PC-9 (cell line): Measurements from ENCODE around the gene C14orf132. TPM values are rescaled to one million over a fixed set of nuclear protein-coding genes. Genes with fewer than 3 reads are reported as not detected.

Experiments
- BruUV-seq: library from RNA; stranded (reverse); fragments of 400-500 nt; replicated peaks from 2 replicates; lab custom pipeline; 2021; lab: Mats Ljungman, UMichigan
- CTCF ChIA-PET: fragments of 300-600 bp; sonication (Branson Sonifier 250); formaldehyde crosslinking; loops from one replicate; lab custom pipeline; 2022; ENCODE audit warnings: antibody characterized with exemption; lab: Charles Lee
- POLR2A ChIA-PET: fragments of 300-600 bp; sonication (Branson Sonifier 250); formaldehyde crosslinking; loops from one replicate; lab custom pipeline; 2022; ENCODE audit warnings: antibody characterized with exemption; ENCODE audit not compliant: unreplicated experiment; lab: Charles Lee
- DNase-seq, 2 experiments: peaks; one replicate each; pipeline versions ENCODE4 v3.0.0 to v3.0.0-alpha.2; 2015 to 2022; ENCODE audit warnings: mixed read lengths in 1 of 2
- H2AFZ ChIP-seq: fragments of 200-600 bp; sonication (generic); 2 replicates; pipeline ENCODE4 v1.8.1; 2017; ENCODE audit warnings: antibody characterized with exemption
- H3F3A ChIP-seq: fragments of 200-600 bp; sonication (generic); 2 replicates; pipeline ENCODE4 v1.8.1; 2017; ENCODE audit warnings: antibody characterized with exemption, mild to moderate bottlenecking, low read depth; ENCODE audit not compliant: insufficient read depth
- H3K27ac ChIP-seq: fragments of 200-600 bp; sonication (generic); 2 replicates; pipeline ENCODE4 v1.6.1; 2016; ENCODE audit warnings: mixed run types
- H3K27me3 ChIP-seq: fragments of 200-600 bp; sonication (generic); 2 replicates; pipeline ENCODE4 v1.6.1; 2016; ENCODE audit warnings: low read depth, mixed run types; ENCODE audit not compliant: insufficient read depth
- H3K36me3 ChIP-seq: fragments of 200-600 bp; sonication (generic); 2 replicates; pipeline ENCODE4 v1.6.1; 2016; ENCODE audit warnings: low read depth, mixed run types
- H3K4me1 ChIP-seq: fragments of 200-600 bp; sonication (generic); replicated peaks from 2 replicates; pipeline ENCODE4 v1.6.1; 2016; ENCODE audit warnings: mixed run types; ENCODE audit not compliant: insufficient read depth
- H3K4me2 ChIP-seq: fragments of 200-600 bp; sonication (generic); 2 replicates; pipeline ENCODE4 v1.6.1; 2017; ENCODE audit warnings: mixed run types
- H3K4me3 ChIP-seq: fragments of 200-600 bp; sonication (generic); 2 replicates; pipeline ENCODE4 v1.6.1; 2016; ENCODE audit warnings: mixed run types
- H3K79me2 ChIP-seq: fragments of 200-600 bp; sonication (generic); 2 replicates; pipeline ENCODE4 v1.6.1; 2017; ENCODE audit warnings: low read depth, mixed run types
- H3K9me2 ChIP-seq: fragments of 200-600 bp; sonication (generic); 2 replicates; pipeline ENCODE4 v1.8.1; 2017; ENCODE audit warnings: mild to moderate bottlenecking; ENCODE audit not compliant: insufficient read depth
- H3K9me3 ChIP-seq: fragments of 200-600 bp; sonication (generic); 2 replicates; pipeline ENCODE4 v1.8.1; 2016; ENCODE audit warnings: low read depth; ENCODE audit not compliant: insufficient read depth
- H4K20me1 ChIP-seq: fragments of 200-600 bp; sonication (generic); 2 replicates; pipeline ENCODE4 v1.8.1; 2017; ENCODE audit not compliant: insufficient read depth
- CTCF ChIP-seq: fragments of 200-600 bp; sonication (generic); conservative IDR thresholded peaks from 2 replicates; pipeline ENCODE4 v1.6.1; 2017; ENCODE audit warnings: mixed run types, antibody characterized with exemption, mild to moderate bottlenecking, moderate library complexity
- EZH2 ChIP-seq: fragments of 200-600 bp; sonication (generic); IDR thresholded peaks from 2 replicates; pipeline ENCODE4 v1.8.0; 2017; ENCODE audit warnings: antibody characterized with exemption, low read depth
- intact Hi-C: fragments of 100-400 bp; cut with micrococcal nuclease; formaldehyde crosslinking; loops from one replicate; pipeline ENCODE4 v1.10.0; 2022; ENCODE audit not compliant: unreplicated experiment
- total RNA-seq: library from RNA; stranded (reverse); gene quantifications from 2 replicates; pipeline ENCODE4 v1.2.3, GENCODE V29; 2021

The C14orf132 gene
- total RNA-seq, 1 experiment from 2014 or later = not detected

GRCh38 chr14:96054661-96055060 lies 15.5 kb downstream of the C14orf132 start:
- no peaks in the 10 kb centered on the region for H3K9me2 ChIP-seq
- no peak overlapping the region for H3K4me2 ChIP-seq
- no peaks in the 10 kb centered on the region for H3K79me2 ChIP-seq
- no peak overlapping the region for H3K4me3 ChIP-seq
- H2AFZ ChIP-seq = no peak overlapping the region
- POLR2A ChIA-PET = no interaction called here
- 0 out of 2 replicates have a peak, but pooled peaks cover 3% of the 10 kb centered on the region for H3K4me1 ChIP-seq
- no peak for DNase-seq
- TF ChIP-seq CTCF (no peak), EZH2 (no peak)
- no peaks in the 10 kb centered on the region for H4K20me1 ChIP-seq
- H3F3A ChIP-seq = no peaks in the 10 kb centered on the region
- no peak overlapping the region for H3K27ac ChIP-seq
- no peaks in the 10 kb centered on the region for H3K9me3 ChIP-seq
- no peaks in the 10 kb centered on the region for H3K36me3 ChIP-seq
- intact Hi-C loops = loop anchor here (5.0 kb wide), 1 partner anchor 223 kb away; no protein-coding TSS in a partner anchor
- peaks cover 24% of the 10 kb centered on the region for H3K27me3 ChIP-seq
- BruUV-seq = no TSS peak
- CTCF ChIA-PET = no interaction called here

DNA sequence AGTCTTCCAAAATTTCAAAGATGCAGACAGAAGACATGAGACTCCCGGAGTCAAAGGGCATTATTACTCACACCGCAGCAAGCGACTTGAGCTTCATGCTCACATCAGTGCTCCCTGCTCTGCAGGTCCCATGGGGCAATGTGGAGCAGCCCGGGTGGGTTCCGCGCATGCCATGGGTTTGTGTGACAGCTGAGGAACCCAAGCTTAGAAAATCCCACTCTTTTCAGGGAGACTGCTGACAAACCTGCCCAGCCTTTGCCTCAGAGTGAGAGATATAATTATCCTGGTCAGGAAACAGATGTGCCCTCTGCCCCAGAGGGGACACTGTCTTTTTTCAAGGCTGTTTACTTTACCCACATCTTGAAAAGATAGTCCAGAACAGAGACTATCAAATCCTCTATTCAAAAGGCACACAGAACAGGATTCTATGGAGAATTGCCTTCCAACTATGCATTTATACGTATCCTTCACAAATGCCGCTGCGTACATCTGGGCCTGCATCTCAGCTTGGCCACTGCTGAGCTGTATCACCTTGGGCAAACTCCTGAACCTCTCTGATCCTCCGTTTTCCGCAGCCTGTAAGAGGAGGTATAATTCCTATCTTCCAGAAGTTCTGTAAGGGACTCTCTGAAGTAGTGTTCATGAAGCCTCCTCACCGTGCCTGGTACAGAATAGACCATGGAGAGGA lies 16.0 kb downstream of the C14orf132 start:
- H3K9me2 ChIP-seq = no peaks in the 10 kb centered on the region
- H4K20me1 ChIP-seq = no peaks in the 10 kb centered on the region
- H3F3A ChIP-seq = no peaks in the 10 kb centered on the region
- no peak for TF ChIP-seq CTCF
- ChIA-PET CTCF (no interaction called here), POLR2A (no interaction called here)
- no peak overlapping the region for H2AFZ ChIP-seq
- no peak for DNase-seq
- H3K4me2 ChIP-seq = no peak overlapping the region
- H3K36me3 ChIP-seq = no peaks in the 10 kb centered on the region
- H3K4me3 ChIP-seq = no peak overlapping the region
- intact Hi-C loops = loop anchor here (5.0 kb wide), 1 partner anchor 222 kb away; no protein-coding TSS in a partner anchor
- H3K79me2 ChIP-seq = no peaks in the 10 kb centered on the region
- 0 out of 2 replicates have a peak, but pooled peaks cover 3% of the 10 kb centered on the region for H3K4me1 ChIP-seq
- BruUV-seq = no TSS peak
- peaks cover 24% of the 10 kb centered on the region for H3K27me3 ChIP-seq
- no peak overlapping the region for H3K27ac ChIP-seq
- no peaks in the 10 kb centered on the region for H3K9me3 ChIP-seq

DNA sequence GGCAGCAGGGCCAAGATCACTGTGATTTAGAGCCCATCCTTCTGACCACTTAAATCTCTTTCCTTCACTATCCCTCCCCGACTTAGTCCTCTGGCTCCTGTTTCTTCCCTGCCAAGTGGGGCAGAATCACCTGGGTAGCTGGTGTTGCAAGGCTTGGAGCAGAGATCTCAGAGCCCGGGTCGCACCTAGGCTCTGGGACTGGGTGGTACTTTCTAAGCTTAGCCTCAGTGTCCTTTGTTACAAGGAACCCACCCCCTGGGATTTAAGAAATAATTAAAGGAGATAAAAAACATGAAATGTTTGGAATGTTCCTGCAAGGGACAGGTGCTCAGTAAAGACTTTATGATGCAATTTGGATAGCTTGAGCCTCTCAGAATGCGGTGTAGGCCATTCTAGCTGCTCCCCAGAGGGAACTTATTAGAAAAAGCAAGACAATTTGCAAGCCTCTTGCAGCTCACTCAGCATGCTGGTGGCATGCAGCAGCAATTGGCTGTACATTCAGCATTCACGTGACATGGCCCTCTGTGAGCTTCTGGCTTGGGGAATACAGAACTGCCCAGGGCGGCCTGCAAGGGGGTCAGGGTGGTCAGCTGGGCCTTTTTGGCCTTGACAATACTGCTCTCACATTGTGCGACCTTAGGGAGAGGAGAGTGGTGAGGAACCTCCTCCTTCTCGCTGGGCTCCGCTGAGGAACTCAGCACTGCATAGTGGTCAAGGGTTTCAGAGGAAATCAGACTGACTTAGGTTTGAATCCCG lies 16.8 kb downstream of the C14orf132 start:
- no peak for TF ChIP-seq CTCF
- TF ChIP-seq EZH2 = no peak
- Histone ChIP-seq H2AFZ (no peak overlapping the region), H3K9me2 (no peaks in the 10 kb centered on the region), H3K4me1 (0 out of 2 replicates have a peak, but pooled peaks cover 3% of the 10 kb centered on the region), H3K4me3 (no peak overlapping the region), H3K36me3 (no peaks in the 10 kb centered on the region), H3F3A (no peaks in the 10 kb centered on the region), H3K79me2 (no peaks in the 10 kb centered on the region), H4K20me1 (no peaks in the 10 kb centered on the region), H3K4me2 (no peak overlapping the region), H3K27me3 (peaks cover 24% of the 10 kb centered on the region), H3K27ac (no peak overlapping the region), H3K9me3 (no peaks in the 10 kb centered on the region)
- intact Hi-C loops = loop anchor here (1.0 to 5.0 kb wide), 2 partner anchors 42 to 221 kb away; no protein-coding TSS in a partner anchor
- no TSS peak for BruUV-seq
- no peak for DNase-seq
- ChIA-PET CTCF (interaction anchor here (0.7 to 2.1 kb wide), 2 partner anchors 8 to 43 kb away, joined by 3 to 9 read pairs; no protein-coding TSS in a partner anchor), POLR2A (no interaction called here)
